ENCODE measurements around the gene TMEM51. TPM values are rescaled to one million over a fixed set of nuclear protein-coding genes. Genes with fewer than 3 reads are reported as not detected.

Gene TMEM51
- polyA plus RNA-seq, 1 donor (not counting 4 experiments of a cell fraction or from before 2014, with no cell fraction given), result 12.9 TPM

GRCh38 chr1:15236746-15237145 is 83.2 kb downstream of the TMEM51 start:
- H3K4me1 ChIP-seq (ENCODE audit: control insufficient read depth, extremely low read depth, insufficient read depth, low read length), result no peaks in the 10 kb centered on the region
- dilution Hi-C loops (cut with MboI; ENCODE audit: extremely low pct_ligation_motif_present, low sequenced_read_pairs), result no loop called here
- no peaks in the 10 kb centered on the region for H4K20me1 ChIP-seq (ENCODE audit: control insufficient read depth, extremely low read depth, insufficient read depth, low read length)
- H2AFZ ChIP-seq (ENCODE audit: control insufficient read depth, low read length), result no peak overlapping the region
- FAIRE-seq (no peak), DNase-seq (ENCODE audit: low read depth, low spot score) (no peak)
- TF ChIP-seq CTCF (optimal IDR thresholded peaks at IDR 0.05 in 1 of 3, IDR thresholded peaks at IDR 0.05 in 1 of 3, conservative IDR thresholded peaks at IDR 0.05 in 1 of 3; ENCODE audit: extremely low read depth in 1 of 3, insufficient read depth in 2 of 3, low read length in 3 of 3), result no peak
- TF ChIP-seq EZH2 (IDR thresholded peaks at IDR 0.05; ENCODE audit: low read length), result no peak
- H3K36me3 ChIP-seq (ENCODE audit: control insufficient read depth in 2 of 2, extremely low read depth in 1 of 2, insufficient read depth in 2 of 2, low read length in 2 of 2), result no peaks in the 10 kb centered on the region
- H3K9me3 ChIP-seq (ENCODE audit: control insufficient read depth, low read depth, low read length), result no peaks in the 10 kb centered on the region
- no peak overlapping the region for H3K4me3 ChIP-seq (ENCODE audit: control insufficient read depth in 2 of 3, extremely low read depth in 1 of 3, insufficient read depth in 2 of 3, low read depth in 1 of 3, low read length in 3 of 3)
- no peak overlapping the region for H3K4me2 ChIP-seq (ENCODE audit: control insufficient read depth, extremely low read depth, insufficient read depth, low read depth, low read length)
- no peaks in the 10 kb centered on the region for H3K79me2 ChIP-seq (ENCODE audit: control insufficient read depth, insufficient read depth, low read length)
- H3K27me3 ChIP-seq (ENCODE audit: control insufficient read depth, extremely low read depth, insufficient read depth, low read length), result no peaks in the 10 kb centered on the region
- H3K9ac ChIP-seq (ENCODE audit: control insufficient read depth, extremely low read depth, insufficient read depth, low read length), result no peak overlapping the region
- H3K9me1 ChIP-seq (ENCODE audit: control insufficient read depth, extremely low read depth, insufficient read depth, low read length), result no peaks in the 10 kb centered on the region
- H3K27ac ChIP-seq (ENCODE audit: control insufficient read depth, insufficient read depth, low read length), result no peak overlapping the region

DNA sequence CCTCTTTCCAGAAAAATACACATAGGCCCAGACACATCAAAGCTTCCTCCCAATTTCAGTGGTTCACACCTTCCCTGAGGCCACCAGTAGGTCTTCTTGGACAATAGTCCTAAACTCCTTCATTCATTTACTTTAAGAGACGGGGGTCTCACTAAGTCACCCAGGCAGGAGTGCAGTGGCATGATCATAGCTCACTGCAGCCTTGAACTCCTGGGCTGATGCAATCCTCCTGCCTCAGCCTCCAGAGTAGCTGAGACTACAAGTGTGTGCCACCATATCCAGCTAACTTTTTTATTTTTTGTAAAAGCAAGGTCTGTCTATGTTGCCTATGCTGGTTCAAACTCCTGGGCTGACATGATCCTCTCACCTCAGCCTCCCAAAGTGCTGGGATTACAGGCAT is 85.2 kb downstream of the TMEM51 start:
- H3K36me3 ChIP-seq (ENCODE audit: control insufficient read depth in 2 of 2, extremely low read depth in 1 of 2, insufficient read depth in 2 of 2, low read length in 2 of 2), result no peaks in the 10 kb centered on the region
- no peak overlapping the region for H3K4me2 ChIP-seq (ENCODE audit: control insufficient read depth, extremely low read depth, insufficient read depth, low read depth, low read length)
- dilution Hi-C loops (cut with MboI; ENCODE audit: extremely low pct_ligation_motif_present, low sequenced_read_pairs), result no loop called here
- TF ChIP-seq CTCF (optimal IDR thresholded peaks at IDR 0.05 in 1 of 3, IDR thresholded peaks at IDR 0.05 in 1 of 3, conservative IDR thresholded peaks at IDR 0.05 in 1 of 3; ENCODE audit: extremely low read depth in 1 of 3, insufficient read depth in 2 of 3, low read length in 3 of 3), result no peak
- H3K4me3 ChIP-seq (ENCODE audit: control insufficient read depth in 2 of 3, extremely low read depth in 1 of 3, insufficient read depth in 2 of 3, low read depth in 1 of 3, low read length in 3 of 3), result no peak overlapping the region
- H3K4me1 ChIP-seq (ENCODE audit: control insufficient read depth, extremely low read depth, insufficient read depth, low read length), result no peaks in the 10 kb centered on the region
- no peaks in the 10 kb centered on the region for H3K9me1 ChIP-seq (ENCODE audit: control insufficient read depth, extremely low read depth, insufficient read depth, low read length)
- H2AFZ ChIP-seq (ENCODE audit: control insufficient read depth, low read length), result no peak overlapping the region
- H3K79me2 ChIP-seq (ENCODE audit: control insufficient read depth, insufficient read depth, low read length), result no peaks in the 10 kb centered on the region
- FAIRE-seq (no peak), DNase-seq (ENCODE audit: low read depth, low spot score) (no peak)
- no peaks in the 10 kb centered on the region for H3K9me3 ChIP-seq (ENCODE audit: control insufficient read depth, low read depth, low read length)
- H4K20me1 ChIP-seq (ENCODE audit: control insufficient read depth, extremely low read depth, insufficient read depth, low read length), result no peaks in the 10 kb centered on the region
- H3K27me3 ChIP-seq (ENCODE audit: control insufficient read depth, extremely low read depth, insufficient read depth, low read length), result no peaks in the 10 kb centered on the region
- H3K9ac ChIP-seq (ENCODE audit: control insufficient read depth, extremely low read depth, insufficient read depth, low read length), result no peak overlapping the region
- no peak overlapping the region for H3K27ac ChIP-seq (ENCODE audit: control insufficient read depth, insufficient read depth, low read length)

Measured in keratinocyte (primary cell).